GM19455 (cell line): ENCODE data around the gene TMEM167B.
"Not testable (repeated sequence)": the region's sequence is repeated elsewhere in the genome, so short reads cannot be mapped to it uniquely, and the experiment has no call there.

Source experiments
- ATAC-seq: cut with Tn5 transposase; IDR thresholded peaks from one replicate; pipeline ENCODE4 v1.9.1; 2021; ENCODE audit not compliant: unreplicated experiment

Gene TMEM167B

GRCh38 chr1:109112652-109113285 is 22.2 kb downstream of the TMEM167B start:
- peak; percentile 60 for ATAC-seq

- no peak for ATAC-seq
Measured at GRCh38 chr1:109113590-109114341, 23.2 kb downstream of the TMEM167B start, which contains the start of gene ELAPOR1. Gene ELAPOR1, plus strand, starts transcription at chr1:109114115. Its CDS starts 69 bp downstream, at chr1:109114184.

- no peak for ATAC-seq
Measured at GRCh38 chr1:109114342-109114674, 23.7 kb downstream of the TMEM167B start.

GRCh38 chr1:109115685-109116084 is 25.1 kb downstream of the TMEM167B start:
- ATAC-seq = no peak

- ATAC-seq = no peak
Measured at GRCh38 chr1:109116286-109116685, 25.7 kb downstream of the TMEM167B start.

- ATAC-seq = no peak
Measured at GRCh38 chr1:109118089-109118488, 27.5 kb downstream of the TMEM167B start.

- ATAC-seq = no peak
Measured at GRCh38 chr1:109120356-109120755, 29.8 kb downstream of the TMEM167B start.

- no peak for ATAC-seq
Measured at GRCh38 chr1:109131059-109131458, 40.5 kb downstream of the TMEM167B start.

- ATAC-seq = no peak
Measured at GRCh38 chr1:109131800-109132199, 41.2 kb downstream of the TMEM167B start.

GRCh38 chr1:109133002-109133706 is 42.6 kb downstream of the TMEM167B start:
- no peak for ATAC-seq

GRCh38 chr1:109133815-109134214 is 43.3 kb downstream of the TMEM167B start:
- ATAC-seq = no peak

GRCh38 chr1:109134423-109134822 is 43.9 kb downstream of the TMEM167B start:
- ATAC-seq = no peak

GRCh38 chr1:109135940-109136339 is 45.4 kb downstream of the TMEM167B start:
- ATAC-seq = no peak

- no peak for ATAC-seq
Measured at GRCh38 chr1:109136766-109137165, 46.2 kb downstream of the TMEM167B start.

GRCh38 chr1:109137958-109138357 is 47.4 kb downstream of the TMEM167B start:
- ATAC-seq = no peak

GRCh38 chr1:109138358-109138757 is 47.8 kb downstream of the TMEM167B start:
- ATAC-seq = no peak

GRCh38 chr1:109140392-109140791 is 49.8 kb downstream of the TMEM167B start:
- no peak for ATAC-seq

GRCh38 chr1:109142260-109142659 is 51.7 kb downstream of the TMEM167B start:
- no peak for ATAC-seq

GRCh38 chr1:109142725-109143124 is 52.2 kb downstream of the TMEM167B start:
- ATAC-seq = not testable (repeated sequence)
